Progenitor cell of endocrine pancreas (in vitro differentiated cells): Measurements from ENCODE around the gene FZD7. TPM values are rescaled to one million over a fixed set of nuclear protein-coding genes. Genes with fewer than 3 reads are reported as not detected.

Experiments
- DNase-seq: peaks from one replicate; pipeline ENCODE4 v3.0.0; 2021; ENCODE audit warnings: low spot score; ENCODE audit not compliant: unreplicated experiment
- H3K27ac Mint-ChIP-seq: 2 replicates; pipeline ENCODE4 v1.8.0; 2021; ENCODE audit warnings: mild to moderate bottlenecking, moderate library complexity, mixed read lengths
- H3K27me3 Mint-ChIP-seq: 2 replicates; pipeline ENCODE4 v1.8.0; 2021; ENCODE audit warnings: mixed read lengths
- H3K36me3 Mint-ChIP-seq: 2 replicates; pipeline ENCODE4 v1.8.0; 2022; ENCODE audit warnings: mixed read lengths; ENCODE audit not compliant: insufficient read depth
- H3K4me1 Mint-ChIP-seq: 2 replicates; pipeline ENCODE4 v1.8.0; 2021; ENCODE audit warnings: low read depth, mixed read lengths
- H3K4me3 Mint-ChIP-seq: 2 replicates; pipeline ENCODE4 v1.8.0; 2021; ENCODE audit warnings: low read depth, mild to moderate bottlenecking, moderate library complexity, mixed read lengths
- H3K9me3 Mint-ChIP-seq: 2 replicates; pipeline ENCODE4 v1.8.0; 2021; ENCODE audit warnings: low read depth, mixed read lengths
- total RNA-seq: library from RNA; stranded (reverse); gene quantifications from 2 replicates; pipeline ENCODE4 v1.2.1, GENCODE V29; 2021
- TF ChIP-seq, protein P1 (sequence below): fragments of 200-600 bp; sonication (generic); IDR thresholded peaks from one replicate; pipeline ENCODE4 v1.5.0; 2021; ENCODE audit warnings: antibody characterized with exemption, mild to moderate bottlenecking; ENCODE audit not compliant: unreplicated experiment

FZD7 gene
- total RNA-seq, 1 donor from 2014 or later = 74.2 TPM

DNA sequence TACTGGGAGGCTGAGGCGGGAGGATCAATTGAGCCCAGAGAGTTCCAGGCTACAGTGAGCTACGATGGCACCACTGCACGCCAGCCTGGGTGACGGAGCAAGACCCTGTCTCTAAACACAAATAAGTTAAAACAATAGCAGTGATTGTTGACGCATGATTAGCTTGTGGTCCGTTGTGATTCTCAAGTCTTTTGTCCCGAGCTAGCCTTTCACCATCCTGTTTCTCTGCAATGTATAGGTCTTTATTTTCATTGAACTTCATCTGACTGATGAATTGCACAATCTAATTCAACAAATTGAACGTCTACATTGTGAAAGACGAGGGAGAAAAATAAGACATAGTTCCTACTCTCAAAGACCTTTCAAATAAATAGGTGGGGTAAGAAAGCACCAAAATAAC lies 8.8 kb upstream of the FZD7 start:
- H3K9me3 Mint-ChIP-seq = no peaks in the 10 kb centered on the region
- no peak for DNase-seq
- H3K4me3 Mint-ChIP-seq = no peak overlapping the region
- no peaks in the 10 kb centered on the region for H3K36me3 Mint-ChIP-seq
- no peak overlapping the region for H3K27ac Mint-ChIP-seq
- TF ChIP-seq, protein P1, sequence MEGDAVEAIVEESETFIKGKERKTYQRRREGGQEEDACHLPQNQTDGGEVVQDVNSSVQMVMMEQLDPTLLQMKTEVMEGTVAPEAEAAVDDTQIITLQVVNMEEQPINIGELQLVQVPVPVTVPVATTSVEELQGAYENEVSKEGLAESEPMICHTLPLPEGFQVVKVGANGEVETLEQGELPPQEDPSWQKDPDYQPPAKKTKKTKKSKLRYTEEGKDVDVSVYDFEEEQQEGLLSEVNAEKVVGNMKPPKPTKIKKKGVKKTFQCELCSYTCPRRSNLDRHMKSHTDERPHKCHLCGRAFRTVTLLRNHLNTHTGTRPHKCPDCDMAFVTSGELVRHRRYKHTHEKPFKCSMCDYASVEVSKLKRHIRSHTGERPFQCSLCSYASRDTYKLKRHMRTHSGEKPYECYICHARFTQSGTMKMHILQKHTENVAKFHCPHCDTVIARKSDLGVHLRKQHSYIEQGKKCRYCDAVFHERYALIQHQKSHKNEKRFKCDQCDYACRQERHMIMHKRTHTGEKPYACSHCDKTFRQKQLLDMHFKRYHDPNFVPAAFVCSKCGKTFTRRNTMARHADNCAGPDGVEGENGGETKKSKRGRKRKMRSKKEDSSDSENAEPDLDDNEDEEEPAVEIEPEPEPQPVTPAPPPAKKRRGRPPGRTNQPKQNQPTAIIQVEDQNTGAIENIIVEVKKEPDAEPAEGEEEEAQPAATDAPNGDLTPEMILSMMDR = no peak
- peaks cover 3% of the 10 kb centered on the region for H3K27me3 Mint-ChIP-seq
- H3K4me1 Mint-ChIP-seq = peaks cover 19% of the 10 kb centered on the region

DNA sequence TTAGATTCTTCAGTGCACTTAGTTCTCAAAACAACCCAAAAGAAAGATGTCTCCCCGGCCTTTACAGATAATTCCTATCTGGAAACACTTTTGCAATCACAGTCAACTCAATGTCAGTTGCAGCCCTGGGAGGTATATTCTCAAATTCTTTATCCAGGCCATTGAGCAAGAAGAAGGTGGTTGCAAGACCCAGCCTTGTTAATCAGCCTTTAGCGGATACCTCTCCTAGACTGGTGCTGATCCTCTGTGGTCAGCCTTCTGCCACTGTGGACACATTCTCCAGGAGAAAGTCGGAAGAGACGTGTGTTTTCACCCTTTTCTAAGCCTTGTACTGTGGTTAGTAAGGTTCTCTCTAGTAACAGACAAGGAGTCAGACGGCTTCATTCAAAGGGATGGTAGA lies 7.8 kb upstream of the FZD7 start:
- Mint-ChIP-seq H3K27ac (no peak overlapping the region), H3K36me3 (no peaks in the 10 kb centered on the region), H3K4me3 (no peak overlapping the region), H3K27me3 (peaks cover 3% of the 10 kb centered on the region), H3K9me3 (no peaks in the 10 kb centered on the region), H3K4me1 (peaks cover 16% of the 10 kb centered on the region)
- TF ChIP-seq, protein P1 = no peak
- no peak for DNase-seq

DNA sequence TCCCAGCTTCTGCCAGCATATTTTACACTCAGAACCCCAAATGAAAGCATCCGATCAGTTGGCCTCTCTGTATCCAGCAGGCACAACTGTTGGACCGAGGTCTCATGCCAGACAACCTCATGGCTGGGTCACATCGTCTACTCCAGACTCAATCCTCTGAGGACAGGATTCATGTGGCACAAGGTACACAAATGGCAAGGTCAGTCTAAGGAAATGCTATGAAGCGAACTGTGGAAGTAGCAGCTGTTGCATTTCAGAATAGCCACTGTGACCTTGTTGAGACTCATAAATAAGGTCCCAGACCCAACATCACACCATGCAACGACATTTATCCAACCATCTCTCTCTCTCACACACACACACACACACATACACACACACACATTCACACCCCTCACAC lies 7.1 kb upstream of the FZD7 start:
- DNase-seq = no peak
- Mint-ChIP-seq H3K36me3 (no peaks in the 10 kb centered on the region), H3K27me3 (peaks cover 3% of the 10 kb centered on the region), H3K4me1 (peaks cover 19% of the 10 kb centered on the region), H3K4me3 (no peak overlapping the region), H3K9me3 (no peaks in the 10 kb centered on the region), H3K27ac (peak overlapping the region; percentile 67)
- TF ChIP-seq, protein P1 = no peak

DNA sequence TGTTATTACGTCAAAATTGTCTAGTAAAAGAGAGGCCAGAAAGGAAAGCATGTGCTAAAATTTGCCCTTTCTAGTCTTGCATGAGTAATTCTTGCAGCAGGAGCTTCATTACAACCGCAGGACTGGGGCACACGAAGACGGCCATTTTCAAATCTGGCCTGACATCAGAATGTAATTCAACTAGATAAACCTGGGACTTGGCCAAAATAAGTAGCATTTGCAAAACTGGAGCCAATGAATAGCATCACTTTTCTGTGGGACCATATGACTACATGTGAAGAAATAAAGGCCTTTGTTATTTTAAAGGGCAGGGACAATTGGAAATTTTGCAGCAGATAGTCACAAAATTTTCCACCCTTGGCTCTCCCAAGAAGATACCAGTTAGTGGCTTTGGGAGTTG lies 3.0 kb upstream of the FZD7 start:
- no peaks in the 10 kb centered on the region for H3K9me3 Mint-ChIP-seq
- TF ChIP-seq, protein P1 = no peak
- no peaks in the 10 kb centered on the region for H3K36me3 Mint-ChIP-seq
- H3K4me1 Mint-ChIP-seq = peaks cover 9% of the 10 kb centered on the region
- H3K27ac Mint-ChIP-seq = no peak overlapping the region
- no peak for DNase-seq
- no peak overlapping the region for H3K4me3 Mint-ChIP-seq
- H3K27me3 Mint-ChIP-seq = peaks cover 3% of the 10 kb centered on the region

DNA sequence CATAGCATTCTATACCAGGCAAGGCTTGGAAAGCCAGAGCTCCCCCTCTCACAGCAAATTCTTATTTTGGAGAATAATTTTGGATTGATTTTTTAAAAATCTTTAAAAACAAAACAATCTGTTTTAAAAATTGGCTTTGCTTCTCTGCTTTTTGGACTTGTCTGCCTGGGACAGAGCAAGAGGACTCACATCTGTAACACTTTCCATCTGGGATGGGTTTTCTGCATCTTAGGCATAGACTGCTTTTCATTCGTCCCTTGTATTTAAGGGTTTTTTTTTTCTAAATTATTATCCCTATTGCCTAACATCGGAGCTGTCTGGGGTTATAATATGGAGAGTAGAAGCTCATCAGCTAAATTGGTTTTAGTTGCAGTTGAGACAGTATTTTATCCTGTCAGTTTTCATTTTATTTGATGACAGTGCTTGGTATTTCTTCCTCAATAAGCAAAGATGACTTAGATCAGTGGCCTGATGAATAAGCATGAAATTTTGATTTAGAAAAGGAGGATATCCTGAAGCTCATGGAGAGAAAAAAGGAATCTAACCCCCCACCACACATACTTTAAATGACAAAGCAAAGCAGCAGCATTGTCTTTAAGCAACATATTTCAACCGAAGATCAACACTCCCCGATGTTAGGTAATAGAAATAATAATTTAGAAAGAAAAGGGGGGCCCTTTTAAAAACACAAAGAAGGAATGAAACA lies 2.3 kb upstream of the FZD7 start:
- Mint-ChIP-seq H3K4me1 (peaks cover 9% of the 10 kb centered on the region), H3K27ac (peak overlapping the region; percentile 99), H3K36me3 (no peaks in the 10 kb centered on the region), H3K9me3 (no peaks in the 10 kb centered on the region), H3K27me3 (peaks cover under 1% of the 10 kb centered on the region), H3K4me3 (peak overlapping the region; percentile 82)
- DNase-seq = no peak
- TF ChIP-seq, protein P1 = no peak
